ENCODE results near the gene KRTAP19-7.

The KRTAP19-7 gene, protein sequence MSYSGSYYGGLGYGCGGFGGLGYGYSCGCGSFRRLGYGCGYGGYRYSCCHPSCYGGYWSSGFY

DNA sequence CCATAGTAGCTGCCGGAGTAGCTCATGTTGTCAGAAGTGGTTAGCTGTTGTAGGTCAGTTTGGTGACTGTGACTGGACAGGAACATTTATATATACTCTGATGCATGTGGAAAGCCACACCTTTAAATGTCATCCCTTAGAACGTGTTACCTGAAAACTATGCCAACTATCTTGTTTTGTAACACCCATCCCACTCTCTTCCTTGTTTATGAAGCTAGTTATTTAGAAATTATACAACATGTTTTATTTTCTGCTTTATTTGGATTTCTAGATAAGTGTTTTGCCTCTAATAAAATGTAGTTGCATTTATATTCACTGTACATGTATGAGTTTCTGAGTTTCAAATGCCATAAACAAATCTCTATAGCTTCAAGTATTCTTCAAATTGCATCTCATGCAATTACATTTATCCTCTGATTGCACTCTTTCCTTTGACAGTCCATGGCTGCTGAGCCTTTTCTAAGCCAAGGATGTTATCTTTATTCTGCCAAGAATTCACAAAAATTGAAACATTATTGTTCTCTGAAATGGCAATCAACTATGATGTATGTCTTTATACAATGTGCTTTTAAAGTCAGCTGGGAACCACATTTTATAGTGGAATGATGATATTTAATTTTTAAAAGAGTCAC is at the start of gene KRTAP19-7:
Gene KRTAP19-7 (minus strand): TSS at position 51 of the 632 bp plus-strand sequence. CDS start 25 bp downstream, at position 26.
- DNase-seq: no peak

DNA sequence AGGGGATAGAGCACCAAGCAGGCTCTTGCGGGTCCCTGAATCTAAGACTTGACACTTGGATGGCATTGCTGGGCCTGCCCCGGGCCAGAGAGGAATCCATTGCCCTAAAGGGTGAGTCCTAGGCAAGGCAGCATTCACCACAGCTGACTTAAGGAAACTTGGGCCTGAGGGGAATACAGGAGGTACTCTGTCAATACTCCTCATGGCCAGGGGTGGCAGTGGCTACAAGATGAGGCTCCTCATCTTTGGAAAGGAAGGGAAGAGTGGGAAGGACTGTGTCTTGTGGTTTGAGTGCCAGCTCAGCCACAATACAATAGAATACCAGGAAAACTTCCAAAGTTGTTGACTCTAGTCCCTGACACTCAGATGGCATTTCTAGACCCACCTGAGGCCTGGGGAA is 44.9 kb upstream of the KRTAP19-7 start:
- DNase-seq: no peak

- DNase-seq: no peak
These were observed 39.7 kb upstream of the KRTAP19-7 start, which contains the start of gene KRTAP22-1 for GRCh38 chr21:30600787-30601186. TSS of gene KRTAP22-1 (plus strand) at chr21:30601087.

GRCh38 chr21:30598802-30599201 is 37.7 kb upstream of the KRTAP19-7 start, which contains the start of gene KRTAP6-2:
TSS of gene KRTAP6-2 (minus strand) at chr21:30598902. CDS start at chr21:30598874, 28 bp downstream.
- DNase-seq: no peak

- DNase-seq: no peak
These were observed 31.0 kb upstream of the KRTAP19-7 start, which contains the start of gene KRTAP6-3 for GRCh38 chr21:30592140-30592539. TSS of gene KRTAP6-3 (plus strand) at chr21:30592440. CDS start at chr21:30592446, 6 bp downstream.

DNA sequence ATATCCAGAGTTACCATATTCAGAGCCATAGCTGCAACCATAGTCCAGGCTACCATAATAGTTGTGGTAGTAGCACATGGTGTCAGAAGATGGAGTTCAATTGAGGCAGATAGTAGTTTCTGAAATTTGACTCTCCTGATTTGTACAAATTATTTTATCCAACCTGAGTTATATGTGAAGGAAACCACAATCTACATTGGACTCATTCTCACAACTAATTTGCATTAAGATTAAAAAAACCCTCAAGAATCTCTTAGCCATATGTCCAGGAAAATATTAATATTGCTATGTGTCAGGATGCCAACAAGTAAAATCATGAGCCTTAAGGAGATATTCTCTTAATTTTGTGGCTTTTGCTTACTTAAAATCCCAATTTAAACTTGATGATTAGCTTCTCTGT is 29.2 kb upstream of the KRTAP19-7 start, which contains the start of gene KRTAP22-2:
Gene KRTAP22-2 (minus strand): TSS at position 101 of the 400 bp plus-strand sequence.
- DNase-seq: no peak

DNA sequence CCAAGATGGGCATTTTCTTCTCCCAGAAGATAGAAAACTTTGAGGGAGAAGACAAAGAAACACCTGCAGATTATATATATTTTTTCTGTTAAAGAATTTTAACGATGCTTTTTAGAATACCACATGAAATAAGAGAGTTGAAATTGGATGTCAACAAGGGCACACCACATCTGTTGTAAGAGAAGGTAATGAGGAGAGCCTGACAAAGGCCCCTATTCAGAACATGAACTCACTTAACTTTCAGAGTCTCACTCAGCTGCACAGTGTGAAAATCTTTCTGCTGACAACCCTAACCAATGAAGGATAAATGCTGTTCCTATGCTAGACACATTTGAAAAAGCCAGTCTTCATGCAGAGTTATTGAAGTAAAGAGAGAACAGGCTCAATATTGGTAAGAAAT is 21.8 kb upstream of the KRTAP19-7 start:
- no peak for DNase-seq

- no peak for DNase-seq
These were observed 19.0 kb upstream of the KRTAP19-7 start for GRCh38 chr21:30580132-30580531.

GRCh38 chr21:30579346-30579745 is 18.2 kb upstream of the KRTAP19-7 start:
- DNase-seq: no peak

DNA sequence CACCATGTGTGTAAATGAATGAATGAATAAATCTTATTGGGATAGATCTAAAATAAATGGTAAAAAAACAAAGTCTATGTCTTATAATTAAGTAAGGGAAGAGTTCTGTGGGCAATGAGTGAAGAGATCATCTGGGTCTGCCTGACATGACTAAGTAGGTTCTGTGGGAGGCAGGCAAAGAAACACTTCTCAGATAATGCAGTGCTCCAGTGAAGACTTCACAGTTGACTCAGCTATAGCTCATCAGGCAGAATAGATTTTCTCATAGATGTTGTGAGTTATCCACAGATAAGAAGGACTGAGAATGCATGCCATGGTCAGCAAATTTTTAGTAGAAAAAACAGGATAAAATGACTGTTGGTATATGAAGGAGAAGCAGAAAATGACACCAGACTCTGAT is 16.7 kb upstream of the KRTAP19-7 start:
- no peak for DNase-seq

DNA sequence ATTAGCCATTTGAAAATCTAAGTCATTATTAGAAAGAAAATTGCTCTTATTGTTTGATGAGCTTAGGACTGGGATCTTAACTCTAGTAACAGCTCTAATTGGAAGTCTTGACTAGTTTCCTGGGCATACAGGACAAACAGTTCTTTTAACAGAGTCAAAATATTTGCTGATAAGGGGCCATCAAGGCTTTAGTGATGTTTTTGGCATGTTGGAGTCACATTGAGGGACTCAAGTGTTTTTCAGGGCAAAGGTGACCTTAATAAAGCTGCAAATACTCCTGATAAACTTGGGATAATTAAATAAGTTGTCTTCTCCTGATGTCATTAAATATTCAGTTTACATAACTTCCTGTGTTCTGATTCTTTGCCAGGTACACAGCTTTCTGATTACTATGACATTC is 6.5 kb upstream of the KRTAP19-7 start:
- DNase-seq: no peak

GRCh38 chr21:30563630-30564029 is 2.5 kb upstream of the KRTAP19-7 start:
- DNase-seq: no peak

GRCh38 chr21:30563072-30563471 is 2.0 kb upstream of the KRTAP19-7 start:
- DNase-seq: no peak

GRCh38 chr21:30561957-30562356 is 843 bp upstream of the KRTAP19-7 start:
- DNase-seq: no peak

GRCh38 chr21:30555095-30555494 is 6.0 kb downstream of the KRTAP19-7 start:
- DNase-seq: no peak

DNA sequence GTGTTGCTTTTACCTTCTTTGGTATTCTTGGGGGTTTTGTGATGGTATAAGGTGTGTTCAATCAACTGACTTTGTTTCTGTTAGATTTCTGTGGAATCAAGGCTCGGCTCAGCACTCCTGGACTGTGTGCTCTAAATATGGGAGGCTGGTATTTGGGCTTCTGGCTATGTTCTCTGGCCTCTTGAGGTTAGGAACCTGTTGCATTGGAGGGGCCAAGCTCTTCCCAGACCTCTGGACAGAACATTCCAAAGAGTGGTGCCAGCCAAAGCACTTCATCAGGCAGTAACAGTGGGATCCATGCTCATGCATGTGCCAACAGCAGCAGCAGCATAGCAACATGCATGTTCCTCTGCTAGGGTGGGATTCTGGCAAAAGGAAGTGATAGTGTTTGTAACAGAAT is 8.3 kb downstream of the KRTAP19-7 start:
- no peak for DNase-seq

DNA sequence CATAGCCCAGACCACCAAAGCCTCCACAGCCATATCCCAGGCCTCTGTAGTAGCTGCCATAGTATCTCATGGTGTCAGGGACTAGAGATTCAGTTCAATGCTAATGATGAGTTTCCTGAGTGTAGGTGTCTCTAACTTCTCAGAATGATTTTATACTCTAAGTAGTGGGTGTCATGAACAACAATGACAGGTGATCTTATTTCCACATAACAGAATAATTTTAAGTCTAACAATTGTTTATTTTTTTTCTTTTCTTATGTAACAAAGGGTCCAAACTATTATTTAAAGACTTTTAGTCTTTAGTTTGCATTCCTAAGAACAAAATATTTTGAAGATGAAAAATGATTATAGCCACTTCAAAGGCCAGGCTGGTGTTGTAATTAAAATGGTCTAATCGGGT is 19.4 kb downstream of the KRTAP19-7 start, which contains the start of gene KRTAP19-6:
Gene KRTAP19-6 (minus strand): TSS at position 101 of the 400 bp plus-strand sequence. CDS start 31 bp downstream, at position 70.
- no peak for DNase-seq

- no peak for DNase-seq
These were observed 42.2 kb downstream of the KRTAP19-7 start for GRCh38 chr21:30518876-30519275.

DNA sequence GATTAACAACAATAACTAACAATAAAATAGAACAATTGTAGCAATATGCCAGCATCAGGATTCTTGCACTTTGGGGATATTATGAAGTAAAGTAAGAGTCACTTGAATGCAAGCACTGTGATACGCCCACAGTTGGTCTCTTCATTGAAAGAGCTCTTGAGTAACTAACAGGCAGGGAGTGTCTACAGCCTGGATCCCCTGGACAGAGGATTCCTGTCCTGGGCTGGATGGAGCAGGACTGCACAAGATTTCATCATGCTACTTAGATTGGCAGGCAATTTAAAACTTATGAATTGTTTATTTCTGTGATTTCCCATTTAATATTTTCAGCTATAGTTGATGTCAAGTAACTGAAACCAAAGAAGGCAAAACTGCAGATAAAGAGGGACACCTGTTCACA is 45.4 kb downstream of the KRTAP19-7 start:
- DNase-seq: no peak
